ENCODE measurements around the gene F7.
"Not testable (repeated sequence)": the region's sequence is repeated elsewhere in the genome, so short reads cannot be mapped to it uniquely, and the experiment has no call there.

Gene F7

GRCh38 chr13:113111821-113112220 is 6.2 kb downstream of the F7 start:
- H3K36me3 ChIP-seq (ENCODE audit: control insufficient read depth, low read depth, low read length); H3K9me3 ChIP-seq (ENCODE audit: control insufficient read depth, low read depth, low read length); H3K27ac ChIP-seq (ENCODE audit: low read length); H3K4me3 ChIP-seq (ENCODE audit: low read length); H3K9ac ChIP-seq (ENCODE audit: low read length); H3K4me1 ChIP-seq (ENCODE audit: control insufficient read depth, low read depth, low read length): not testable (repeated sequence)
- peaks cover 41% of the 10 kb centered on the region for H3K27me3 ChIP-seq (ENCODE audit: control insufficient read depth, insufficient read depth, low read length)

- not testable (repeated sequence) for H3K9ac ChIP-seq (ENCODE audit: low read length); H3K4me1 ChIP-seq (ENCODE audit: control insufficient read depth, low read depth, low read length); H3K4me3 ChIP-seq (ENCODE audit: low read length); H3K27ac ChIP-seq (ENCODE audit: low read length); H3K36me3 ChIP-seq (ENCODE audit: control insufficient read depth, low read depth, low read length); H3K9me3 ChIP-seq (ENCODE audit: control insufficient read depth, low read depth, low read length)
- H3K27me3 ChIP-seq (ENCODE audit: control insufficient read depth, insufficient read depth, low read length): peaks cover 41% of the 10 kb centered on the region
These were observed 6.9 kb downstream of the F7 start for GRCh38 chr13:113112475-113112874.

- Histone ChIP-seq H3K36me3 (ENCODE audit: control insufficient read depth, low read depth, low read length) (no peaks in the 10 kb centered on the region), H3K9ac (ENCODE audit: low read length) (no peak overlapping the region), H3K27ac (ENCODE audit: low read length) (no peak overlapping the region), H3K4me1 (ENCODE audit: control insufficient read depth, low read depth, low read length) (no peaks in the 10 kb centered on the region), H3K27me3 (ENCODE audit: control insufficient read depth, insufficient read depth, low read length) (peaks cover 41% of the 10 kb centered on the region), H3K4me3 (ENCODE audit: low read length) (no peak overlapping the region), H3K9me3 (ENCODE audit: control insufficient read depth, low read depth, low read length) (no peaks in the 10 kb centered on the region)
These were observed 7.6 kb downstream of the F7 start for GRCh38 chr13:113112893-113113845.

GRCh38 chr13:113113846-113114271 is 8.3 kb downstream of the F7 start:
- no peaks in the 10 kb centered on the region for H3K9me3 ChIP-seq (ENCODE audit: control insufficient read depth, low read depth, low read length)
- peaks cover 37% of the 10 kb centered on the region for H3K27me3 ChIP-seq (ENCODE audit: control insufficient read depth, insufficient read depth, low read length)
- H3K9ac ChIP-seq (ENCODE audit: low read length): no peak overlapping the region
- no peak overlapping the region for H3K27ac ChIP-seq (ENCODE audit: low read length)
- H3K4me1 ChIP-seq (ENCODE audit: control insufficient read depth, low read depth, low read length): no peaks in the 10 kb centered on the region
- H3K36me3 ChIP-seq (ENCODE audit: control insufficient read depth, low read depth, low read length): no peaks in the 10 kb centered on the region
- H3K4me3 ChIP-seq (ENCODE audit: low read length): no peak overlapping the region

- Histone ChIP-seq H3K9me3 (ENCODE audit: control insufficient read depth, low read depth, low read length) (no peaks in the 10 kb centered on the region), H3K4me1 (ENCODE audit: control insufficient read depth, low read depth, low read length) (no peaks in the 10 kb centered on the region), H3K9ac (ENCODE audit: low read length) (no peak overlapping the region), H3K36me3 (ENCODE audit: control insufficient read depth, low read depth, low read length) (no peaks in the 10 kb centered on the region), H3K27me3 (ENCODE audit: control insufficient read depth, insufficient read depth, low read length) (peaks cover 29% of the 10 kb centered on the region), H3K27ac (ENCODE audit: low read length) (no peak overlapping the region), H3K4me3 (ENCODE audit: low read length) (no peak overlapping the region)
These were observed 9.1 kb downstream of the F7 start for GRCh38 chr13:113114511-113115362.

- H3K9me3 ChIP-seq (ENCODE audit: control insufficient read depth, low read depth, low read length): no peaks in the 10 kb centered on the region
- H3K4me3 ChIP-seq (ENCODE audit: low read length): no peak overlapping the region
- no peak overlapping the region for H3K9ac ChIP-seq (ENCODE audit: low read length)
- H3K4me1 ChIP-seq (ENCODE audit: control insufficient read depth, low read depth, low read length): no peaks in the 10 kb centered on the region
- no peaks in the 10 kb centered on the region for H3K36me3 ChIP-seq (ENCODE audit: control insufficient read depth, low read depth, low read length)
- H3K27me3 ChIP-seq (ENCODE audit: control insufficient read depth, insufficient read depth, low read length): peaks cover 20% of the 10 kb centered on the region
- H3K27ac ChIP-seq (ENCODE audit: low read length): no peak overlapping the region
These were observed 10.0 kb downstream of the F7 start for GRCh38 chr13:113115363-113116205.

GRCh38 chr13:113116206-113116800 is 10.7 kb downstream of the F7 start:
- Histone ChIP-seq H3K4me1 (ENCODE audit: control insufficient read depth, low read depth, low read length) (no peaks in the 10 kb centered on the region), H3K9me3 (ENCODE audit: control insufficient read depth, low read depth, low read length) (no peaks in the 10 kb centered on the region), H3K9ac (ENCODE audit: low read length) (no peak overlapping the region), H3K36me3 (ENCODE audit: control insufficient read depth, low read depth, low read length) (no peaks in the 10 kb centered on the region), H3K4me3 (ENCODE audit: low read length) (no peak overlapping the region), H3K27ac (ENCODE audit: low read length) (no peak overlapping the region), H3K27me3 (ENCODE audit: control insufficient read depth, insufficient read depth, low read length) (peaks cover 13% of the 10 kb centered on the region)

GRCh38 chr13:113116871-113117271 is 11.3 kb downstream of the F7 start:
- Histone ChIP-seq H3K9me3 (ENCODE audit: control insufficient read depth, low read depth, low read length) (no peaks in the 10 kb centered on the region), H3K36me3 (ENCODE audit: control insufficient read depth, low read depth, low read length) (no peaks in the 10 kb centered on the region), H3K27ac (ENCODE audit: low read length) (no peak overlapping the region), H3K27me3 (ENCODE audit: control insufficient read depth, insufficient read depth, low read length) (peaks cover 9% of the 10 kb centered on the region), H3K4me1 (ENCODE audit: control insufficient read depth, low read depth, low read length) (no peaks in the 10 kb centered on the region), H3K9ac (ENCODE audit: low read length) (no peak overlapping the region), H3K4me3 (ENCODE audit: low read length) (no peak overlapping the region)

- H3K27ac ChIP-seq (ENCODE audit: low read length): no peak overlapping the region
- H3K9me3 ChIP-seq (ENCODE audit: control insufficient read depth, low read depth, low read length): no peaks in the 10 kb centered on the region
- H3K27me3 ChIP-seq (ENCODE audit: control insufficient read depth, insufficient read depth, low read length): peaks cover 7% of the 10 kb centered on the region
- H3K9ac ChIP-seq (ENCODE audit: low read length): no peak overlapping the region
- no peak overlapping the region for H3K4me3 ChIP-seq (ENCODE audit: low read length)
- H3K4me1 ChIP-seq (ENCODE audit: control insufficient read depth, low read depth, low read length): no peaks in the 10 kb centered on the region
- H3K36me3 ChIP-seq (ENCODE audit: control insufficient read depth, low read depth, low read length): no peaks in the 10 kb centered on the region
These were observed 11.8 kb downstream of the F7 start for GRCh38 chr13:113117335-113117872.

- no peak overlapping the region for H3K27ac ChIP-seq (ENCODE audit: low read length)
- H3K27me3 ChIP-seq (ENCODE audit: control insufficient read depth, insufficient read depth, low read length): peaks cover 5% of the 10 kb centered on the region
- no peak overlapping the region for H3K9ac ChIP-seq (ENCODE audit: low read length)
These were observed 12.3 kb downstream of the F7 start for GRCh38 chr13:113117911-113118260.

More at GRCh38 chr13:113117911-113118260, 12.3 kb downstream of the F7 start:
- Histone ChIP-seq H3K36me3 (ENCODE audit: control insufficient read depth, low read depth, low read length) (no peaks in the 10 kb centered on the region), H3K4me3 (ENCODE audit: low read length) (no peak overlapping the region), H3K4me1 (ENCODE audit: control insufficient read depth, low read depth, low read length) (peaks cover 3% of the 10 kb centered on the region), H3K9me3 (ENCODE audit: control insufficient read depth, low read depth, low read length) (no peaks in the 10 kb centered on the region)
